Liver (tissue), 3 donors: Measurements from ENCODE around the gene SLC38A11.
A peak's percentile ranks its signal among the peaks of the same experiment; 100 is the strongest.

Experiments used
- CTCF ChIP-seq: fragments of 150-350 bp; IDR thresholded peaks from 2 replicates; pipeline ENCODE4 v1.5.1; 2017; ENCODE audit warnings: improper control_type of control experiment, low read depth, low read length; ENCODE audit not compliant: missing input control
- RAD21 ChIP-seq, 2 donors: IDR thresholded peaks; 2 replicates each; pipeline ENCODE4 v1.6.1; 2016; ENCODE audit warnings: antibody characterized with exemption in 2 of 2, mild to moderate bottlenecking in 2 of 2
- SP1 ChIP-seq: IDR thresholded peaks from 2 replicates; pipeline ENCODE4 v1.6.1; 2018; ENCODE audit warnings: antibody characterized with exemption, mild to moderate bottlenecking
- donor health status: healthy.
- donor health status: healthy.

GRCh38 chr2:164913640-164914350 is 41.5 kb downstream of the SLC38A11 start:
- TF ChIP-seq CTCF = peak; percentile 51
- TF ChIP-seq RAD21 (IDR thresholded peaks at IDR 0.05) = peak; percentile 70 to 77
- TF ChIP-seq SP1 = no peak
